Activated B cell treated with CpG ODN at 0.5 μM for 24 hours (primary cell): ENCODE results near the gene CLRN2. TPM values are rescaled to one million over a fixed set of nuclear protein-coding genes. Genes with fewer than 3 reads are reported as not detected.

Source experiments
- ATAC-seq: fragments of 200-7000 bp; cut with Tn5 transposase; one replicate; pipeline ENCODE4 v1.10.0; 2021; ENCODE audit warnings: low read depth, mild to moderate bottlenecking, moderate library complexity
- CTCF ChIA-PET: fragments of 350-600 bp; sonication (Branson Sonifier 250); formaldehyde crosslinking; loops from one replicate; lab custom pipeline; 2021; ENCODE audit warnings: antibody characterized with exemption; lab: Charles Lee
- POLR2A ChIA-PET: fragments of 350-600 bp; sonication (Branson Sonifier 250); formaldehyde crosslinking; loops from one replicate; lab custom pipeline; 2021; ENCODE audit warnings: antibody characterized with exemption; lab: Charles Lee
- DNase-seq: peaks from one replicate; pipeline ENCODE4 v3.0.0; 2022
- H3K27ac Mint-ChIP-seq: one replicate; pipeline ENCODE4 v1.8.0; 2020; ENCODE audit warnings: mixed read lengths
- H3K27me3 Mint-ChIP-seq: one replicate; pipeline ENCODE4 v1.8.0; 2021; ENCODE audit warnings: mixed read lengths
- H3K36me3 Mint-ChIP-seq: one replicate; pipeline ENCODE4 v1.8.0; 2021; ENCODE audit warnings: low read depth, mixed read lengths
- H3K4me1 Mint-ChIP-seq: one replicate; pipeline ENCODE4 v1.8.0; 2021; ENCODE audit warnings: mixed read lengths
- H3K4me3 Mint-ChIP-seq: one replicate; pipeline ENCODE4 v1.8.0; 2020; ENCODE audit warnings: mild to moderate bottlenecking, mixed read lengths
- H3K9me3 Mint-ChIP-seq: one replicate; pipeline ENCODE4 v1.8.0; 2020; ENCODE audit warnings: mixed read lengths
- intact Hi-C: fragments of 100-400 bp; cut with micrococcal nuclease; formaldehyde crosslinking; loops from one replicate; pipeline ENCODE4 v1.15.1; 2024
- total RNA-seq: library from RNA; stranded (reverse); gene quantifications from 2 replicates; pipeline ENCODE4 v1.2.3, GENCODE V29; 2022
- TF ChIP-seq, protein P1 (sequence below): fragments of 200-600 bp; IDR thresholded peaks from one replicate; pipeline ENCODE4 v1.8.0; 2022; ENCODE audit warnings: antibody characterized with exemption, mild to moderate bottlenecking

CLRN2 gene
- total RNA-seq, 1 donor from 2014 or later = not detected

DNA sequence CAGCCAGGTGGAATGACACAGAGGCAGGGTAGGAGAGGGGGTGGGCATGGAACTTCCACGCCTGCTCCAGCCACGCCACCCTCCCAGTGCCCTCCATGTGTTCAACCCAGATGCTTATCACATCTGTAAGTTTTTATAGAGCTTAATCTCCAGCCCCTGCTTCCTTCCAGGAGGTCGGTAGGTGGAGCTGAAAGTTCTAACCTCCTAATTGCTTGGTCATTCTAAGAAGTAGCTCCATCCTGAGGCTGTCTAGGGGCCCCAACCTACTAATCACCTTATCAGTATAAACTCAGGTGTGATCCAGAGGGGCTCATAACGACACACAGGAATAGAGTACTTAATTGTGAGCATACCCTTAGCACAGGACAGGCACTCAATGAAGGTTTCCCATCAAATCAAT, 21.3 kb upstream of the CLRN2 start:
- no peak for ATAC-seq
- no peak overlapping the region for H3K27ac Mint-ChIP-seq
- peaks cover 4% of the 10 kb centered on the region for H3K4me1 Mint-ChIP-seq
- intact Hi-C loops = no loop called here
- H3K9me3 Mint-ChIP-seq = no peaks in the 10 kb centered on the region
- H3K4me3 Mint-ChIP-seq = no peak overlapping the region
- TF ChIP-seq, protein P1, sequence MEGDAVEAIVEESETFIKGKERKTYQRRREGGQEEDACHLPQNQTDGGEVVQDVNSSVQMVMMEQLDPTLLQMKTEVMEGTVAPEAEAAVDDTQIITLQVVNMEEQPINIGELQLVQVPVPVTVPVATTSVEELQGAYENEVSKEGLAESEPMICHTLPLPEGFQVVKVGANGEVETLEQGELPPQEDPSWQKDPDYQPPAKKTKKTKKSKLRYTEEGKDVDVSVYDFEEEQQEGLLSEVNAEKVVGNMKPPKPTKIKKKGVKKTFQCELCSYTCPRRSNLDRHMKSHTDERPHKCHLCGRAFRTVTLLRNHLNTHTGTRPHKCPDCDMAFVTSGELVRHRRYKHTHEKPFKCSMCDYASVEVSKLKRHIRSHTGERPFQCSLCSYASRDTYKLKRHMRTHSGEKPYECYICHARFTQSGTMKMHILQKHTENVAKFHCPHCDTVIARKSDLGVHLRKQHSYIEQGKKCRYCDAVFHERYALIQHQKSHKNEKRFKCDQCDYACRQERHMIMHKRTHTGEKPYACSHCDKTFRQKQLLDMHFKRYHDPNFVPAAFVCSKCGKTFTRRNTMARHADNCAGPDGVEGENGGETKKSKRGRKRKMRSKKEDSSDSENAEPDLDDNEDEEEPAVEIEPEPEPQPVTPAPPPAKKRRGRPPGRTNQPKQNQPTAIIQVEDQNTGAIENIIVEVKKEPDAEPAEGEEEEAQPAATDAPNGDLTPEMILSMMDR = no peak
- no peak for DNase-seq
- H3K36me3 Mint-ChIP-seq = peaks cover 41% of the 10 kb centered on the region
- H3K27me3 Mint-ChIP-seq = no peaks in the 10 kb centered on the region
- CTCF ChIA-PET = no interaction called here
- POLR2A ChIA-PET = no interaction called here

DNA sequence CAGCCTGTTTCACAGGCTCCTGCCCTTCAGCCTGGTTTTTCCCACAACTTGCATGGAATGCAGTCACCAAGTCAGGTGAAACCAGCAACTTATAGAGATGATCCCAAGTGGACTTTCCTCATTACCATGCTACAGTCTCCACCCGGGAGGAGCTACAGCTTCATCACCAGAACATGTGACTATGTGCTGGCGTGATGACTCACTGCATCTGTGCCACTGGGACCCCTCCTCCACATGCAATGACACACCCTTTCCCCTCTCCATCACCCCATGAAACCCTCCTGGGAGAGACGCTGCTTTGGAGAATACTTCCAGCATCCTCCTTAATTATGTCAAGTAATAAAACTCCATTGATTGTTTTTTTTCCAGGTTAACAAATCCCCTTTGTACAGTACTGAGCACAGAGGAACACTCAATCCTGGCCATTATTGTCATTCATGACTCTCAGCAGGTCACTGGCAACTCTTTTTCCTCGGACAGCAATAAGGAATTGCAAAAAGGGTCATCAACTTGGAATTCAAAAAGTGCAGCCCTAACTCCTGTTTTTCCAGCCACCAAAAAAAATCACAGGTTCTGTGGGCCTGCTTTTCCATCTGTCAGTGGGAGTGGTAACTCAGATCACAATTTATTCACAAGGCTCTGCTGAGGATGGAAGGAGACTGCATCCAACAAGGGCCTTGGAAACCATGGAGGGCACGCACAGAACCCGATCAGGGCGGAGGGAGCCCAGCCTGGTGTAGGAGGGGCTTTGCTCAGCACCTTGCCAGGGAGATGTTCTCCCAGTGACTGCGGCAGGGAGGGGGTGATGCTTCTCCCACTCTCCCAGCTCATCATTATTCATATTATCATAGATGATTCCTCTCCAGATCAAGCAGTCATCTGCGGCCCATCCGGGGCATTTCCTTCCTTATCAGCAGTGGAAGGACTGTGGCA, 20.4 kb upstream of the CLRN2 start:
- no peak for DNase-seq
- H3K4me3 Mint-ChIP-seq = no peak overlapping the region
- H3K9me3 Mint-ChIP-seq = no peaks in the 10 kb centered on the region
- CTCF ChIA-PET = no interaction called here
- peaks cover 3% of the 10 kb centered on the region for H3K4me1 Mint-ChIP-seq
- POLR2A ChIA-PET = no interaction called here
- ATAC-seq = no peak
- TF ChIP-seq, protein P1 = no peak
- no peaks in the 10 kb centered on the region for H3K27me3 Mint-ChIP-seq
- intact Hi-C loops = no loop called here
- peaks cover 42% of the 10 kb centered on the region for H3K36me3 Mint-ChIP-seq
- H3K27ac Mint-ChIP-seq = no peak overlapping the region

DNA sequence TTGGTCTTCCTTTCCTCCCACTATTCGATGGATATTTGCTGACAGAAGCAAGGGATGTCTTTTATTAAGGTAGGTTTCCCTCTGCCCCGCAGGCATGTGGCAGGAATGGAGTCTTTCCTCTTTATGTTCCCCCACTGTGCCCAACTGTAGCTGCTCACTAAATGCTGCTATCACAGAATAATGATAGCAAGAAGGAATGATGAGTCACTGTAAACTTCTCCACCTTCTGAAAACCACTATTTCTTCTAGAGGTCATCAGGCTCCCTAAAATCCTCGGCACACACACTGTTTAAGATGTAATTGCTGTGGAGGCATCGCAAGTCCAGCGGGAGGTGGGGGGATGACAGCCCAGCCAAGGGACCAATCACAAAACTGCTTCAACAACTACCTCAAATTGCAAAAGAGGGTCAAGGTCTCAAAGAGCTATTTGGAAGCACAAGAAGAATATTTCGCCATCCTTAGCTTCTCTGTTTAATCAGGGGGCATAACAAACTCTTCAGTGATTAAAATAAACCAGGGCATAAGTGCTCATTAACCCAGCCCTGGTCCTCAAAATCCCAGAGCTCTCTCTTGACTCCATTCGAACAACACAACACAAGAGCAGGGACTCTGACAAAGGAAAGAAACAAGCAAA, 17.0 kb upstream of the CLRN2 start:
- ATAC-seq (no peak), DNase-seq (no peak)
- CTCF ChIA-PET = interaction anchor here (0.6 kb wide), 1 partner anchor 26 kb away, joined by 3 read pairs; no protein-coding TSS in a partner anchor
- POLR2A ChIA-PET = no interaction called here
- no peaks in the 10 kb centered on the region for H3K9me3 Mint-ChIP-seq
- no peak overlapping the region for H3K4me3 Mint-ChIP-seq
- H3K27ac Mint-ChIP-seq = no peak overlapping the region
- no peaks in the 10 kb centered on the region for H3K27me3 Mint-ChIP-seq
- H3K4me1 Mint-ChIP-seq = no peaks in the 10 kb centered on the region
- H3K36me3 Mint-ChIP-seq = peaks cover 44% of the 10 kb centered on the region
- TF ChIP-seq, protein P1 = no peak
- intact Hi-C loops = no loop called here

DNA sequence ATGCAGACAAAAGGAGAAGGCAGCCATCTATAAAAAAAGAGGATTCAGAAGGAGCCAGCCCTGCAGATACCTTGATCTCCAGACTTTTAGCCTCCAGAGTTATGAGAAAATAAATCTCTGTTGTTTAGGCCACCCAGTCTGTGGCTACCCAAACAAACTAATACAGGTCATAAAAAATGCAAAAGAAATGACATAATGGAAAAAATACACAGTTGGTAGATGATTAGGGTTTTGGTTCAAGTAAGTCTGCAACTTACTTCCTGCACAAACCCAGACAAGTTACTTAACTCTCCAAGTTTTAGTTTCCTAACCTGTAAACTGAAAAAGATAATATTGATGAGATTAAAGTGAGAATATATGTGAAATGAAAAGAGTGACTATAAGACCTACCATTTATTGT, 14.4 kb upstream of the CLRN2 start:
- ATAC-seq (no peak), DNase-seq (no peak)
- POLR2A ChIA-PET = no interaction called here
- H3K4me3 Mint-ChIP-seq = no peak overlapping the region
- CTCF ChIA-PET = no interaction called here
- no peak overlapping the region for H3K27ac Mint-ChIP-seq
- TF ChIP-seq, protein P1 = no peak
- peaks cover 47% of the 10 kb centered on the region for H3K36me3 Mint-ChIP-seq
- H3K27me3 Mint-ChIP-seq = no peaks in the 10 kb centered on the region
- H3K9me3 Mint-ChIP-seq = no peaks in the 10 kb centered on the region
- intact Hi-C loops = no loop called here
- no peaks in the 10 kb centered on the region for H3K4me1 Mint-ChIP-seq

DNA sequence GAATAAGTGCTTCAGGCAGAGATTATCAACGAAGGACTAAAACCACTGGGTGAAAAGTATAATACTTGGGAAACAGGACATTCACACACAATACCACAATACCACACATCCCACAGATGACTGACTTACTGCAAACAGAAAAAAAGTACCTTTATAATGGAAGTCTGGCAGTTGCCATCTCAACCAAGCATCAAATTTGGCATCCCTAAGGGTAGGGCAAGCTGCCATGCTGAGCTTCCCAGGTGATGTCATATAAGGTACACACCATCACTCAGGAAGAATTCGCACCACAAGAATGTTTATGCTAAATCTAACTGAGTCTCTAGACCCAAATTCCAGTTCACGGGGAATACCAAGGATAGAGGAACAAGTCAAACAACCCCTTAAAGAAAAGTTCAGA, 12.2 kb upstream of the CLRN2 start:
- ATAC-seq = no peak
- Mint-ChIP-seq H3K27ac (no peak overlapping the region), H3K36me3 (peaks cover 47% of the 10 kb centered on the region), H3K4me3 (no peak overlapping the region), H3K4me1 (no peaks in the 10 kb centered on the region), H3K27me3 (no peaks in the 10 kb centered on the region), H3K9me3 (no peaks in the 10 kb centered on the region)
- ChIA-PET CTCF (interaction anchor here (0.6 kb wide), 1 partner anchor 108 kb away, joined by 4 read pairs; no protein-coding TSS in a partner anchor), POLR2A (no interaction called here)
- TF ChIP-seq, protein P1 = no peak
- no peak for DNase-seq
- intact Hi-C loops = no loop called here
